ENCODE measurements around the gene RUSF1.
"Not testable (repeated sequence)": the region's sequence is repeated elsewhere in the genome, so short reads cannot be mapped to it uniquely, and the experiment has no call there.

Gene RUSF1

GRCh38 chr16:31485571-31485970, 22.6 kb downstream of the RUSF1 start:
- no peak for DNase-seq

- DNase-seq = no peak
Measured at GRCh38 chr16:31484491-31485171, 23.6 kb downstream of the RUSF1 start.

- DNase-seq = not testable (repeated sequence)
Measured at GRCh38 chr16:31484048-31484447, 24.1 kb downstream of the RUSF1 start.

- no peak for DNase-seq
Measured at GRCh38 chr16:31483081-31483480, 25.1 kb downstream of the RUSF1 start, which contains the start of gene SLC5A2. Gene SLC5A2 (plus strand): TSS chr16:31483123. CDS start chr16:31483137, 14 bp downstream.

- DNase-seq = no peak
Measured at GRCh38 chr16:31480851-31481536, 27.2 kb downstream of the RUSF1 start.

- no peak for DNase-seq
Measured at GRCh38 chr16:31479751-31480150, 28.4 kb downstream of the RUSF1 start.

- no peak for DNase-seq
Measured at GRCh38 chr16:31478956-31479355, 29.2 kb downstream of the RUSF1 start.

GRCh38 chr16:31477220-31478216, 30.7 kb downstream of the RUSF1 start:
- no peak for DNase-seq

- peak; percentile 87 for DNase-seq
Measured at GRCh38 chr16:31476303-31477219, 31.6 kb downstream of the RUSF1 start.

GRCh38 chr16:31475946-31476302, 32.3 kb downstream of the RUSF1 start:
- DNase-seq = no peak

GRCh38 chr16:31474773-31475738, 33.1 kb downstream of the RUSF1 start:
- DNase-seq = no peak

- DNase-seq = no peak
Measured at GRCh38 chr16:31474173-31474714, 33.9 kb downstream of the RUSF1 start.

- DNase-seq = no peak
Measured at GRCh38 chr16:31473264-31473984, 34.8 kb downstream of the RUSF1 start.

- DNase-seq = no peak
Measured at GRCh38 chr16:31472709-31473203, 35.4 kb downstream of the RUSF1 start.

GRCh38 chr16:31471875-31472708, 36.1 kb downstream of the RUSF1 start, which contains the start of gene TGFB1I1:
Gene TGFB1I1 (plus strand): TSS chr16:31472152. CDS start chr16:31472189, 37 bp downstream.
- DNase-seq = no peak

- no peak for DNase-seq
Measured at GRCh38 chr16:31471241-31471874, 36.8 kb downstream of the RUSF1 start.

- no peak for DNase-seq
Measured at GRCh38 chr16:31470615-31471014, 37.6 kb downstream of the RUSF1 start.

GRCh38 chr16:31467858-31468257, 40.3 kb downstream of the RUSF1 start:
- no peak for DNase-seq

All from activated T-cell treated with anti-CD3 and anti-CD28 coated beads for 4 hours (primary cell).